Measurements from ENCODE around the gene DGKZ.

DNA sequence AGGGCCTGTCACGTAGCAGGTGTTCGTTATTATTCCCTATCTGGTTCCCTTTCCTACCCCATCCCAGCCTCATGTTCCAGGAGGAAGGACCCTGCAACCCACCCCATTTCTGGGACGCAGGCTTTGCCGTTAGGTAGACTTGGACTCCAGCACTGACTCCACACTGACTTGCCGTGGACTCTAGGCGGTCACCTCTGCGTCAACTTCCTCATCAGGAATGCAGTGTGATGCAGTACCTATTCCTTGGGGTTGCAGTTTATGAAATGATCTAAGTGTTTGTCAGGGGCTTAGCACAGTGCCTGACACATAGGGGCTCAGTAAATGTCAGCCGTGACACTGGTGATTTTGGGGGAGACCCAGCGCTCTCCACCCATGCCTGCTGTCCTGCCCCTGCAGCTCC is 16.8 kb downstream of the DGKZ start:
- no peak for TF ChIP-seq POLR2A (IDR thresholded peaks at IDR 0.05; ENCODE audit: low read length)
- TF ChIP-seq GATA1 (IDR thresholded peaks at IDR 0.05; ENCODE audit: low read depth, low read length) = no peak
